ENCODE results near the gene GGNBP2.

GGNBP2 gene

DNA sequence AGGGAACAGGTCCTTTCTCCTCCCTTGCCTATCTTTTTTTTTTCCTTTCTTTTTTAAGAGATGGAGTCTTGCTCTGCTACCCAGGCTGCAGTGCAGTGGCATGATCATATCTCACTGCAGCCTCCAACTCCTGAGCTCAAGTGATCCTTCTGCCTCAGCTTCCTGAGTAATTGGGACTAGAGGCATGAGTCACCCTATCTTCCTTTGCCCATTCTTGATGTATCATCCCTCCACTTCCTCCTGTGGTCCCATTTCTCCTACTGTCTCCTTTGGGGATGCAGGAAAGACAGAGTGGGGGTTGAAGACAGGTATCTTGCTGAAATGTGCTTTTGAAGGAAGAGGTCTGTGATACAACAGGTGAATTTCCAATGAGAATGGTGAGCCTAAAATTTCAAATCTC, 15.6 kb upstream of the GGNBP2 start:
- TF ChIP-seq, protein P1, sequence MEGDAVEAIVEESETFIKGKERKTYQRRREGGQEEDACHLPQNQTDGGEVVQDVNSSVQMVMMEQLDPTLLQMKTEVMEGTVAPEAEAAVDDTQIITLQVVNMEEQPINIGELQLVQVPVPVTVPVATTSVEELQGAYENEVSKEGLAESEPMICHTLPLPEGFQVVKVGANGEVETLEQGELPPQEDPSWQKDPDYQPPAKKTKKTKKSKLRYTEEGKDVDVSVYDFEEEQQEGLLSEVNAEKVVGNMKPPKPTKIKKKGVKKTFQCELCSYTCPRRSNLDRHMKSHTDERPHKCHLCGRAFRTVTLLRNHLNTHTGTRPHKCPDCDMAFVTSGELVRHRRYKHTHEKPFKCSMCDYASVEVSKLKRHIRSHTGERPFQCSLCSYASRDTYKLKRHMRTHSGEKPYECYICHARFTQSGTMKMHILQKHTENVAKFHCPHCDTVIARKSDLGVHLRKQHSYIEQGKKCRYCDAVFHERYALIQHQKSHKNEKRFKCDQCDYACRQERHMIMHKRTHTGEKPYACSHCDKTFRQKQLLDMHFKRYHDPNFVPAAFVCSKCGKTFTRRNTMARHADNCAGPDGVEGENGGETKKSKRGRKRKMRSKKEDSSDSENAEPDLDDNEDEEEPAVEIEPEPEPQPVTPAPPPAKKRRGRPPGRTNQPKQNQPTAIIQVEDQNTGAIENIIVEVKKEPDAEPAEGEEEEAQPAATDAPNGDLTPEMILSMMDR (IDR thresholded peaks at IDR 0.05; ENCODE audit: low read length, missing control alignments), result no peak
- DNase-seq (ENCODE audit: low read depth), result peak; percentile 36
- H3K4me3 ChIP-seq (replicated peaks; ENCODE audit: low read depth, low read length), result no peak overlapping the region

DNA sequence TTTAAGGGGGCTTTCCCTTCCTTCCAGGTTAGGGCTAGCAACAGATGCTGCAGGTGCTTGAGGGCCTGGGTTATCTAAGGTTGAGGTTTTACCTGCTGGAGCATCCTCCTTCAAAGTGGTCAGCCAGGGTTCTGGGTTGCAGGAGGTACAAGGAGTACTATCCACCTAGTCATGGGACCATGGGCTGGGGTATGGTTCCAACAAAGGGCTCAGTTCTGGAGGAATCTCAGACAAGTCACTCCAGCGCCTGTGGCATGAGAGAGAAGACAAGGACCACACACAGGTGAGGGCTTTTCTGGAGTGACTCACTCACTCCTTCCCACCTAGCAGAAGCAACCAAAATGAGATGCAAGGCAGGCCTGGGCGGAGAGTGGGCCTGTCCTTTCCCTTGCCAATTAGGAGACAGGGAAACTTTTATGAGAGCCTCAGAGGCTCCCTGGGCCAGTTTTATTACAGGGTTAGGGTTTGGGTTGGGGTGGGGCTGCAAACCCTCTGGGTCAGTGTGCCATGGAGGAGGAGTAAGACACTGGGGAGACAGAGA, 12.2 kb upstream of the GGNBP2 start:
- TF ChIP-seq, protein P1 (IDR thresholded peaks at IDR 0.05; ENCODE audit: low read length, missing control alignments), result no peak
- H3K4me3 ChIP-seq (replicated peaks; ENCODE audit: low read depth, low read length), result no peak overlapping the region
- DNase-seq (ENCODE audit: low read depth), result no peak

- DNase-seq (ENCODE audit: low read depth), result peak; percentile 47
- TF ChIP-seq, protein P1 (IDR thresholded peaks at IDR 0.05; ENCODE audit: low read length, missing control alignments), result peak; percentile 49
- peak overlapping the region; percentile 92 for H3K4me3 ChIP-seq (replicated peaks; ENCODE audit: low read depth, low read length)
Measured at GRCh38 chr17:36533935-36534839, 10.5 kb upstream of the GGNBP2 start.

DNA sequence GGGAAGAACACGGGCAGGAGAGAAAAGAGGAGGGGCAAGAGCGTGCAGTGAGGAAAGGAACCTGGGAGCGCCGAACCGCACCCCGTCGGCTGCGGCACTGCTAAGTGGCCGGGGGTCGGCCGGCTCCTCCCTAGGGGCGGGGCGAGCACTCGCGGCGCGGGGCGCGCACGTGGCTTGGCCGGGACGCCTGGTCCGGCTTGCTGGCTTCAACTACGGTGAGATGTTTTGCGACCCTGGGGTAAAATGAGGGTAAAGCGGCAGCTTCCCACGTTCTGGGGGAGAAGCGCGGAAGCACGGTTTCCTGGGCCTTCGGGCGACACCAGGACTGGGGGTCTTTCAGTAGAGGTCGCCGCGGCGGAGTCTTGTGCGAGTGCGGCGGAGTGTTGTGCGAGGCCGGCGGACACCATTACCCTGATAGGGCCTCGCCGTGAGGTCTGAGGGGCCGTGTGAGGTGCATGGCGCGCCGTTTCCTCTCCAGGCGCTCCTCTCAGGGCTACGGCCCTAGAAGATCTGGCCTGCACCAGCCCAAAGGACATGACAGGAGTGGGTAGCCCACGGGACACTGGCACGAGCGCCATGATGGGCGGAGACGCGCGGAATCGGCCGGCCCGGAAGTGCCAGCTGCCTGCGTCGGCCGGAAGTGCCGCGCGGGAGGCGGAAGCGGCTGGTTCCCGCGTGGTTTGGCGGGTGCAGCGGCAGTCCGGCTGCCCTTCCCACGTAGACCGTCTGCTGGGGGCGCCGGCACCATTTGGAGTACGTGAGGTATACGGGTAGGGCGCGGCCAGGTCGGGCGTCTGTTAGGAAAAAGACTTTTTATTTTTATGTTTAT, 9.7 kb upstream of the GGNBP2 start, which contains the start of the genes MYO19 and PIGW:
Gene MYO19, minus strand, starts transcription at position 29 of the 829 bp plus-strand sequence. CDS start 2,330 bp downstream, outside the sequence.
Gene PIGW, plus strand, starts transcription at position 148 of the 829 bp plus-strand sequence. CDS start 2,115 bp downstream, outside the sequence.
- DNase-seq (ENCODE audit: low read depth), result peak; percentile 89
- peak within 1 kb of the TSS; percentile 92 for H3K4me3 ChIP-seq (replicated peaks; ENCODE audit: low read depth, low read length)
- TF ChIP-seq, protein P1 (IDR thresholded peaks at IDR 0.05; ENCODE audit: low read length, missing control alignments), result no peak

GRCh38 chr17:36535669-36536081, 9.0 kb upstream of the GGNBP2 start:
- no peak for DNase-seq (ENCODE audit: low read depth)
- H3K4me3 ChIP-seq (replicated peaks; ENCODE audit: low read depth, low read length), result peak overlapping the region; percentile 92
- TF ChIP-seq, protein P1 (IDR thresholded peaks at IDR 0.05; ENCODE audit: low read length, missing control alignments), result no peak

DNA sequence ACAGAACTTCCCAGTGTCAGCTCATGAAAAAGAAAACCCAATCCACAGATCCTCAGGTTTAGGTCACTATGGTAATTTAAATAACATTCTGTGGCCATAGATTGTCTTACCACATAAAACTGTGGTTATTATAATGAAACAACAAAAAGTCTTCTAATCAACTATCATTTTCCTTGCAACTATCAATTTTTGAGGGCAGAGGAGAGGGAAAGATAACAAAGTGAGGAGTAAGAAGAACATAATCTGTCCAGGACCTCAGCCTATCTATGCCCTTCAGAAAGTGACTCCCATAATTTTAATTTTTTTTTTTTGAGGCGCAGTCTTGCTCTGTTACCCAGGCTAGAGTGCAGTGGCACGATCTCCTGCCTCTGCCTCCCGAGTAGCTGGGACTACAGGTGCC, 4.0 kb upstream of the GGNBP2 start:
- TF ChIP-seq, protein P1 (IDR thresholded peaks at IDR 0.05; ENCODE audit: low read length, missing control alignments), result no peak
- no peak for DNase-seq (ENCODE audit: low read depth)
- no peak overlapping the region for H3K4me3 ChIP-seq (replicated peaks; ENCODE audit: low read depth, low read length)

Data from fibroblast of pulmonary artery (primary cell).